Fibroblast of skin of right quadriceps (primary cell): ENCODE data around the gene CAMTA1.
"Not testable (repeated sequence)": the region's sequence is repeated elsewhere in the genome, so short reads cannot be mapped to it uniquely, and the experiment has no call there.

Experiments used
- DNase-seq: peaks from one replicate; pipeline ENCODE4 v3.0.0-alpha.2; 2013

The CAMTA1 gene

DNA sequence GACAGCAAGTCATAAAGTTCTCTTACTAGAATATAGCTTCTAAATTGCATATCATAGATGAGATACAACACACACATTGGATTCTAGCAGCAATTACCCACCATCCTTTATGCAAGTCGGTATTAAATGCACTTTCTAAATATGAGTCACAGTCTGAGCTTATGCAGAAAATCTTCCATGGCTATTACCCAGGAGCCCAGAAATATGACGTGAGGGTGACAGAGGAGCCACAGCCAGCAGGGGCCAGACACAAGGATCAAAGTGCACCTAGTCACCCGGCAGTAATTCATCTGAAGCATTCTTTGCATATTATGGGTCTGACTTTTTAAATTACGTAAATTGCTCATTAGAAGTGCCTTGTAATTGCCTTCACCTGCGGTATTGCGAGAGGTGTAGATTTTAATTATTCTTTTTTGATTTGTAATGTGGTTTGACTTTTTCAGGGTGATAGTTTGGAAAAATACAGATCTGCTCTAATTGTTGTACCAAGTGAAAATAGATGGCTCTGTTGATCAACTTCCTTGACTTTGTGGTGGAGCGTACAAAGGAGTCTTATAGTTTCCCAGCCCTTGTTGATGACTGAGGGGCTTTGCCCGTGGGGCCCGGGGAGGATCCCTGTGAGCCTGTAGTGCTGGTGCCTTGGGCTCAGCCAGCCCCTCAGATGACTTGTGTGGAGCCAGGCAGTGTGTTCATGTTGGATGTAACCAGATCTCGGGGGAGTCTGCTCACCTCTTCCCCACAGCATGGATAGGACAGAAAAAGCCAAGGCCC lies 515.8 kb downstream of the CAMTA1 start:
- peak; percentile 98 for DNase-seq

DNA sequence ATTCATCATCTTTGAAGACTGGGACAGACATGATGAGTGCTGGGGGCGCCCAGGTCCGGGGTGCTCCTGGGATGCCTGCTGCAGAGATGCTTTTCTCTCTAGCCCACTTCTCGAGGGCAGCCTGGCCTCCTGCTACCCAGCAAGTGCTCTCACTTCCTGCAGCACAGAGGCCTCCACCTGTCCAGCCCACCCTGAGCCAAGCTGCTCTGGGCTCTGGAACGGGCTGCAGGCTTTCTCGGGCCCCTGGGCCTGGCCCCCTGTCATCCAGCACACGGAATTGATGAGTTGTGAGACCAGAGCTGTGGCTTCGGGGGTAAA lies 516.4 kb downstream of the CAMTA1 start:
- DNase-seq: no peak

DNA sequence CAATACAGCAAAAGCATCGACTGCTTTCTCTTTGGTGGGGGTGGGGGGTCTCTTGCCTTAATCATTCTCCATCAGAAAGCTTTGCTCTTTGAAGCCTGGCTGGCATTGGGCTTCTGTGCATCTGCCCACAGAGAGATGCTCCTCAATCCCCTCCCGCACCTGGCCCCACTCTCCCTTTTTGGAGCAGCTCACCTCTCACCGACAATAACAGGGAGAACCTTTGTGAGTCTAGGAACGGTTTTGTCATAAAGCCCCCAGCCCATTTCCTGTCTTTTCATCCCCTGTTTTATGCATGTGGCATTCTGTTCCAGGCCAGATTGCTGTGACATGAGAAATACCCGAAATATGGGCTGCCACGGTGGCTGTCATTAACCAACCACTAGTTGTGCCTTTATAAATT lies 516.9 kb downstream of the CAMTA1 start:
- no peak for DNase-seq

DNA sequence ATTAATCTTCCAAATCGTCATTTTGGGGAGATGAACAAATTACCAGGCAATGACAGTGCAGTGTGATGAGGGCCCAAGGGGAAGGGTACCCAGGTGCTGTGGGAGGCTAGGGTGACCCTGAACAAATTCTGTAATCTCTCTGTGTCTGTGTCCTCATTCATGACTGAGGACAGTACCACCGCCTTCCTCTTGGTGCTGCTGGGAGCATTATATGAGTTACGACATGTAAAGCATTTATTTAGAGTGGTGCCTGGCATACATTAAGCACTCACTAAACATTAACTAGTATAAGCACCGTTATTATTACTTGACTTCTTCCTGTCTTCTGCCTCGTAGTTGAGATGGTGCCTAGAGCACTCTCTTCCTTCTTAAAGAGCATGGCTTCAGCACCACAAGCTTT lies 517.6 kb downstream of the CAMTA1 start:
- DNase-seq: peak; percentile 23

DNA sequence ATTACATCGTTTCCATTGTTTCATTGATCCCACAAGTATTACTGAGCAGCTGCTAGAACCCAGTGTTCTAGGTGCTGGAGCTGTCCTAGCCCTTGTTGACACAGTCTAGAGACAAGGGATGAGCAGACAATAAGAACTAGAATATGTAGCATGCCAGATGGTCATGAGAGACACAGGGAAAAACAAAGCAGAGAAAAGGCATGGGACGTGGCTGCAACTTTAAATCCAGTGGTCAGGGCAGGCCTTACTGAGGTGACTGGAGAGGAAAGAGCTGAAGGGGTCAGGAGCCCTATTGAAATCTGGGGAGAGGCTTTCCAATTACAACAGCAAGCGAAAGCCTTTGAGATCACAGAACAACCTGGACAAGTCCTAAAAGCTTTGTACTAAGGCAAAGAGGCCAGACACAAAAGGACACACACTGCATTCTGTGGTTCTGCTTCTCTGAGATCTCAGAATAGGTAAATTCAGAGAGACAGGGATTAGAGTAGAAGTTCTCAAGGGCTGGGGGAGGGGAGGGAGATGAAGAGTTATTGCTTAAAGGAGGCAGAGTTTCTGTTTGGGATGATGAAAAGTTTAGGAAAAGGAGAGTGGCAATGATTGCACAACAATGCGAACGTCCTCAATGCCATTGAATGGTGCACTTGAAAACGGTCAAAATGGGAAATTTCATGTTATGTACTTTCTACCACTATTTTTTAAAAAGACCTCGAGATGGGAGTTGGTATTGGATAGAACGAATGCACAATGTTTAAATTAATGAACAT lies 518.5 kb downstream of the CAMTA1 start:
- no peak for DNase-seq

DNA sequence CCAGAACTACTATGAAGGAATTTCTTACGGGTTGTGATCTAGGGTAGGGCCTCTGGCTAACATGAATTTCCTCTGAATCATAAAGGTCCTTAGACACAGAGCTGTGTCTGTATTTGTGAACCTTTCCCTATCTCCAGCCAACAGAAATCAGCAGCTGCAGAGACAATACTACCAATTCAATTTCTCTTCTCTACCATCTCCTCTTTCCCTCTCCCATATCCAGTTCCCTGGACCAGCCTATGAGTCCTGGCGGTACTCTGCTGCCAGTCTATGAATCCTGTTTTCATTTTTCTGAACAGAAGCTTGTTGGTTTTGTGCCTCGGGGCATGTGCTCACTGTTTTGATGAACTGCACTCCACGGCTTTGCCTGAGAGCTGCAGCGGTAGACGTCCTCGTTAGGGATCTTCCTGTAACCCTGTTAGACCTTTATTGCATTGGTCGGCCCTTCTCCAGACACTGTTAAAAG lies 527.9 kb downstream of the CAMTA1 start:
- DNase-seq: peak; percentile 44

DNA sequence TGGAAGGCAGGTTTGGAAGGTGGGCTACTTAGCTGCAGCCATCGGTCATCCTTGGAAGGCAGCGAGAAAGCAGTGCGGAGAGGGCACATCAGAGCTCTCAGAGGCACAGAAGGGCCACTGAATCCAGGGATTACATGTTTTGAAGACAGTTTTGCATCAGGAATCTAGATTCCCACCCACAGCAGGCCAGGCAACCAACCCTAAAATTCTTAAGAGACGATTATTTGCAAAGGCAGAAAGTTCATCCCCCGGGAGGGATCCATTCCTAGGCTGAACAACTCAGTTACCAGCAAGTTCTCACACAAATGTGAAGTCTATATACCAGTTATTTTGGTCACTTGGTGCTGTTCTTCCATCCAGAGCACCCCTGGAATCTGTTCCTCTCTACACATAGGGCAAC lies 528.6 kb downstream of the CAMTA1 start:
- DNase-seq: peak; percentile 42

DNA sequence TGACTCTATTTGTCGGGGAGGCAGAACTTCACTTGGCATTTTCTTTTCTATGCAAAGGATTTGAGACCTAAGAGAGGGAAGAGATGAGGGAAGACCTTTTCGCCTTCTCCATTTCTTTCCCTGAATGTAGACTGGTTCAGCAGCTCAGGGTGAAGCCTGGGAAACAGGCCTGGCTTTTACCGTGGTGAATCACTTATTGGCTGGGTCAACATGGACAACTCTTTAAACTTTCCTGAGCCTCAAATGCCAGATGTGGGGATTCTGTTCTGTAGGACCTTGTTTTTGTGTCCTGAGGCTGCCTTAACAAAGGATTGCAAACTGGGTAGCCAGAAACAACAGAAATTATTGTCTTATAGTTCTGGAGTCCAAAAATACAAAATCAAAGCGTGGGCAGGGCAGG lies 530.1 kb downstream of the CAMTA1 start:
- no peak for DNase-seq

DNA sequence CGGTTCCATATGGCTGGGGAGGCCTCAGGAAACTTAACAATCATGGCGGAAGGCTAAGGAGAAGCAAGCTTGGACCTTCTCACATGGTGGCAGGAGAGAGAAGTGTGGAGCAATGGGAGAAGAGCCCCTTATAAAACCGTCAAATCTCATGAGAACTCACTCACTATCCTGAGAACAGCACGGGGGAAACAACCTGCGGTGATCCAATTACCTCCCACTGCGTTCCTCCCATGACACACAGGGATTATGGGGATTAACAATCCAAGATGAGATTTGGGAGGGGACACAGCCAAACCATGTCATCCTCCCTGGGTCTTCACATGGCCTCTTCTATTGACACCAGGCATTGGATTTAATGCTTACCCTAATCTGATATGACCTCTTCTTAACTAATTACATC lies 530.7 kb downstream of the CAMTA1 start:
- DNase-seq: no peak

DNA sequence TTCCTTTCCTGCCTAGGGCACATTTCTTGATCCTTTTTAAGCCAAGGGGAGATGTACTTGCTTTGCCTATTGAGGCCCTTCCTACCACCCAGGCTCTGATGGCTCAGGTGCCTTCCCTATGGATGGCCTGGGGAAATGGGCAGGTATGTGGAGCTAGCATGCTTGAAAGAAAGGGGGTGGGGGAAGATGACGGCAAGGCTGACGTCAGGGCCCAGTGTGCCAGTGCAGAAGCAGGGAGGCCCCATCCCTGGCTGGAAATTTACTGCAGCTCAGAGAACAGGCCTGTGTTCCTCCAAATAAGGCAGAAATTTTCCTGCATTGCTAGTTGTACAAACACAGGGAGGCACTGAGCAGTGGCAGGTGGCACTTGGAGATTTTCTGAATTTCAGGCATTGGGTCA lies 532.6 kb downstream of the CAMTA1 start:
- DNase-seq: no peak

DNA sequence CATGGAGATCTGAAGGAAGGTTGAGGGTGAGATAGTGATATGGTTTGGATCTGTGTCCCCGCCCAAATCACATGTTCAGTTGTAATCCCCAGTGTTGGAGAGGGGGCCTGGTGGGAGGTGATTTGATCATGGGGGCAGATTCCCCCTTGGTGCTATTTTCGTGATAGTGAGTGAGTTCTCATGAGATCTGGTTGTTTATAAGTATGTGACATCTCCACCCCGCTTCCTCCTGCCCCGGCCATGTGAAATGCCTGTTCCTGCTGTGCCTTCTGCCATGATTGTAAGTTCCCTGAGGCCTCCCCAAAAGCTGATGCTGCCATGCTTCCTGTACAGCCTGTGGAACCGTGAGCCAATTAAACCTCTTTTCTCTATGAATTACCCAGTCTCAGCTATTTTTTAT lies 533.9 kb downstream of the CAMTA1 start:
- no peak for DNase-seq

DNA sequence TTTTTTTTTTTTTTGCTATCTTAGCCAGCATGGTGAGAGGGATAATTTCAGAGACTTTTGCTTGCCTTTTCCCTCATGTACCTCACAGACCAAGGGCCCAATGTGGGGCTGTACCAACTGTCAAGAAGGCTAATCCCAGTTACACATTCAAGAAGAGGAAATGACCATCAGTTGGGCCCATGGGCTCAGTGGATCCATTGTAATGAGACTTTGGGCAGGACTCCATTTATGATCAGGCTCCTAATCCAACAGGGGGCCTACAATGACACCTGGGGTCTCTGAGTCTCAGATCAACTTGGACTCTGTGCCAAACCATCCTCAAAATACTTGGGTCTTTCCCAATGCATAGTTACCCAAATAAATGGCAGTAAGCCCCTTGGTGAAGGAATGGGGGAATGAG lies 535.4 kb downstream of the CAMTA1 start:
- no peak for DNase-seq

DNA sequence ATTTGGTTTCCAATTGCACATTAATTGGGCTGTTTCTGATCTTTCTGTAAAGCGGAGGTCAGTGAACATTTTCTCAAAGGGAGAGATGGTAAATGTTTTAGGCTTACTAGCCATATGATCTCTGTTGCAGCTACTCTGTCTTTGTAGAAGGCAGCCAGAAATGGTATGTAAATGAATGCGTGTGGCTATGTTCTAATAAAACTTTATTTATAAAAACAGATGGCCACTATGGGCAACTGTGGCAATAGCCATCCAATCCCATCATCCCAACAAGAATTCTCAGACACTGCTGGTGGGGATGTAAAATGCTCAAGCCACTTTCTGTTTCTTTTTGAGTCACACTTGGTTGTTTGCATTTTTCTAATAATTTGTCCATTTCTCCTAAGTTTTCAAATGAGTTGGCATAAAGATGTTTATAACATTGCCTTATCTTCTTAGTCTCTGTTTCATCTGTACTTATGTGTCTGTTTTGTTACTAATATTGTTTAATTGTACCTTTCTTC lies 537.1 kb downstream of the CAMTA1 start:
- no peak for DNase-seq

DNA sequence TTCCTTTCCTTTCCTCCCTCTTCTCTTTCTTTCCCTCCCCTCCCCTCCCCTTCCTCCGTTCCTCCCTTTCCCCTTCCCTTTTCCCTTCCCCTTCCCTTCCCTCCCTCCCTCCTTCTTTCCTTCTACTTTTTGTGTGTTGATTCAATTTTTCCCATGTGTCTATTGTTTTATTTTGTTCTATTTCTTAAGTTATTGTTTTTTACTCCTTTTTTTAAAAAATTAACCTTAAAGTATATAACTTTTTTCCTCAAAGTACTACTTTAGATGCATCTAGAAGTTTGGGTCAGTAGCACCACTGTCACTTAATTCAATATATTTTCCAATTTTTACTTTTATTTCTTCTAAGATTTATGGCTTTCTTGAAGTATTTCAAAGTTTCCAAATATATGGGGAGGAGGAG lies 537.7 kb downstream of the CAMTA1 start:
- no peak for DNase-seq

DNA sequence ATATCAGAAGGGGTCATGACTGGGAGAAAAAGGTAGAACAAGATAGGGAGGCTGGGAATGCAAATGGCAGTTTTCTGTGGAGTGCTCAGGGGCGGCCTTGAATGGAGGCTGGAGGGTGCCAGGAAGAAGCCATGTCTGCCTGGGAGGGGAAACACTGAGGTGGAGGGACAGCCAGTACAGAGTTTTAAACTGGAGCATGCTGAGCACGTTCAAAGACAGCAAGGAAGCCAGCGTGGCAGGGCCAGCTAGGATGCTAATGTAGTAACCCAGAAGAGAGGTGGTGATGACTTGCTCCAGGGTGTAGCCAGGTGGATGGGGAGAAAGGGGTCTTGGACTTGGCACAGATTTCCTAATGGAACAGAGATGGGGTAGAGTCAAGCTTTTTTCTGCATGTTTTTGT lies 540.0 kb downstream of the CAMTA1 start:
- DNase-seq: no peak

DNA sequence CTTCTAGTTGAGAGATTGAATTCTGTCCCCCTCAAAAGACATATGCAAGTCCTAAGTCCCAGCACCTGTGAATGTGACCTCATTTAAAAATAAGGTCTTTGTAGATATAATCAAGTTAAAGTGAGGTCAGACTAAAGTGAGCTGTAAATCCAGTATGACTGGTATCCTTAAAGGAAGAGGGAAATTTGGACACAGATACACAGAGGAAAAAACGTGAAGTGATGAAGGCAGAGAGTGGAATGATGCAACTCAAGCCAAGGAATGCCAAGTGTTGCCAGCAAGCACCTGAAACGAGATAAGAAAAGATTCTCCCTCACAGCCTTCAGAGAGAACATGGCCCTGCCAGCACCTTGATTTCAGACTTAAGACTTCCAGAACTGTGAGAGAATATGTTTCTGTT lies 541.1 kb downstream of the CAMTA1 start:
- DNase-seq: no peak

DNA sequence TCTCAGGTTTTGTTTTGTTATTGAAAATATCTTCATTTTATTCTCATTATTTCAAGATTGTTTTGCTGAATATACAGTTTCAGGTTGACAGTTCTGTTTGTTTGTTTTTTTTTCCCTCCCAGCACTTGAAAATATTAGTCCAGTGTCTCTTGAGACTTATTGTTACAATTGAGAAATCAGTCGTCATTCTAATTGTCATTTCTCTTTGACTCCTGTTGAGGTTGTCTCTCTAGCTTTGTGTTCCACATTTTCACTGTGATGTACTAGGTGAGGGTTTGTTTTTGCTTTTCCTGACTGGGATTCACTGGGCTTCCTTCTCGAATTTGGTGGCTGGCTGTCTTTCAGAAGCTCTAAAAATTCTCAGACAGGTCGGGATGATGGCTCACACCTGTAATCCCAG lies 542.6 kb downstream of the CAMTA1 start:
- no peak for DNase-seq

DNA sequence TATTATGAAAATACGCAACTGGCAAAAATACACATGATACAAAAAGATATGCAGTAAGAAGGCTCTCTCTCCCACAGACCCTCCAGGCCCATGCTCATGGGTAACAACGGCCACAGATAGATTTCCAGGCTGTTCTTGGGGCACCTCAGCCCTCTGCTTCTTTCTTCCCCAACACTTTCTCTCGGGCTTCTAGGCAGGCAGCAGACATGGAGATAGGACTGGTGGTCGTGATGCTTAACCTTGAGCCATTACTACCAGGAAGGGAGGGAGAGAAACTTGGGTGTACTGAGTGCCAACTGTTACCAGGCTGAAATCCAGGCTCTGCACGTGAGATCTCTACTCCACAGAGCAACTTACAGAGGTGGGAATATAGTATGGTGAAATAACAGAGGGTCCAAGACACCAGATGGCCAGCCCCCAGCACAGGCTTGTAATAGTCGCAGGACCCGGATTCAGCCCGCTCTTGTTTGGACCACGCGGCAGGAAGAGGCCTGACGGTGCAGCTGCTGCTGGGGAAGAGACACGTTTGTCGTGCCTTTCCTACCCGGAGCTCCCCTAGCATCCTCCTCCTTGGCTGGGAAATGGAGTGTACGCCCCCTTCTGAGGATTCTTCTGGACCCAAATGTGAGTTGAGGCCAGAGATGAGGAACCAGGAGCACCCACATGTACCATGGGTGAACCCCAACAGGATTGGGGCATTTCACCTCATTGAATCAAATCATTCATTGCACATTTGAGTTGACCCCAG lies 544.8 kb downstream of the CAMTA1 start:
- DNase-seq: no peak

DNA sequence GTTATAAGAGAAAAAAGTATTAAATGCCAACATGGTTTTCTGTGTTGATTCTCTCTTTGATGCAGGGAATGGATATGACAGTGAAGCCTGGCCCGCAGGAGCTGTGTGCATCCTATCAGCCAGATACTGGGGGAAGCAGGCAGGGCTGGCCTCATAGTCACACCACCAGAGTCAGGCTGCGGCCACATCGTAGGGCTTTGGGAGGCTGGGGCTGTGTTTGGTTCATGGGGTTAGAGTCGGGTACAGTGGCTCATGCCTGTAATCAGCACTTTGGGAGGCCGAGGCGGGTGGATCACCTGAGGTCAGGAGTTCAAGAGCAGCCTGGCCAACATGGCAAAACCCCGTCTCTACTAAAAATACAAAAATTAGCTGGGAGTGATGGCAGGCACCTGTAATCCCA lies 545.5 kb downstream of the CAMTA1 start:
- not testable (repeated sequence) for DNase-seq

DNA sequence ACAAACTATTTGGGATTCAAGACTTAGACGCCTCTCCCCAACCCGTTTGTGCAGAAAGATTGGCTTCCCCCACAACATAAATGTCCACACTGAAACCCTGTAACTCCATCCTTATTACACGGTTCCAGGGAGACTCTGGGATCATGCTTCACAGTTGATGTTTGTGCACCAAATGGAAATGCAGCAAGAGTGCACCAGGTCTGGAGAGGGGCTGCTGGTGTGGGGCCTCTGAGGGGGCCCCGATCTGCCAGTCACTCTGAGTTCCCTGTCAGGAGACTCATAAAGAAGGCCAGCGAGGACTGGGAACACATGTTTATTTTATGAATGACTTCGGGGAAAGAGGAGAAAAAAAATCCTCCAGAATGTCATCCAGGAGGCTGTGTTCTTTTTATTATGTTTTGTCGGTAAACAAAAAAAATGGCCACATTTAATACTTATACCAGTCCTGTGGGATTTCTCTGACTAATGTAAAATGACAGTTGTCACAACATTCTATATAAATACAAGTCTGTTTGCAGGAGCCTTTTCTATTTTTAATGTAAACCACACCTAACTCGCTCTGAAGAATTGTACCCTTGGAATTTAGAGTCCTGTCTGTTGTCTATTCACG lies 546.8 kb downstream of the CAMTA1 start:
- DNase-seq: no peak

DNA sequence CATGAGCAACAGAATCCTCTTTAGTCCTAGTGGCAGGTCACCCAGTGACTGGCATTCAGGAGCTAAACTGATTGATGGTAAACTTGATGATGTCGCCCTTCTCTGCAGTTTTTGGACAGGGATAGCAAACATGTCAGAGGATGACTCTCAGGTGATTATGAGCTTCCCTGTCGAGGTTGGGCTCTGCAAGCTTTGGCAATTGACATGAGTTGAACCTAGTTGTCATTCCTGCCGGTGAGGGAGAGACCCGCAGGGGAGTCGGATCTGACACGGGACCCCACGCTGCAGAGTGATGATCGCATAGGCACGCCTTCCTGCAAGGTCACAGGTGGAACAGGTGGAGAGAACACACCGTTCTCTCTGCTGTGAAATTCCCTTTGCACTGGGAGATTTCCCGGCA lies 547.8 kb downstream of the CAMTA1 start:
- DNase-seq: no peak

DNA sequence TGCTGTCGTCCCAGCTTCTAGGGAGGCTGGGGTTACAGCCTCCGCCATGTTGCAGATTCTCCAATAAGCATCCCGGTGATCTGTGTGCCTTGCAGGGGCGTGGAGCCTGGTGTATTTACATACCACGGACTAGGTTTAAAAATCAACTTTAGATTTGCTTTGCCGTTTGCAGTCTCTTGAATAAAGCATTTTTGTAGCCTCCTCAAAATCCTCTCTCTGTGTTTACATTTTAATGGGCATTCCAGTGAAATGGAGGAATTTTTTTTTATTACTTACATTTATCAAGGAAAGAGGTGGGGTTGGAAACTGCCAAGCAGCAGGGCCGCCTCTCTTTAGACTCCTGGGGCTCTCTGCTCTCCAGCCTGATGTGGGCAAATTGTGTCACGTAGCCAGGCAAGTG lies 548.4 kb downstream of the CAMTA1 start:
- DNase-seq: peak; percentile 20

DNA sequence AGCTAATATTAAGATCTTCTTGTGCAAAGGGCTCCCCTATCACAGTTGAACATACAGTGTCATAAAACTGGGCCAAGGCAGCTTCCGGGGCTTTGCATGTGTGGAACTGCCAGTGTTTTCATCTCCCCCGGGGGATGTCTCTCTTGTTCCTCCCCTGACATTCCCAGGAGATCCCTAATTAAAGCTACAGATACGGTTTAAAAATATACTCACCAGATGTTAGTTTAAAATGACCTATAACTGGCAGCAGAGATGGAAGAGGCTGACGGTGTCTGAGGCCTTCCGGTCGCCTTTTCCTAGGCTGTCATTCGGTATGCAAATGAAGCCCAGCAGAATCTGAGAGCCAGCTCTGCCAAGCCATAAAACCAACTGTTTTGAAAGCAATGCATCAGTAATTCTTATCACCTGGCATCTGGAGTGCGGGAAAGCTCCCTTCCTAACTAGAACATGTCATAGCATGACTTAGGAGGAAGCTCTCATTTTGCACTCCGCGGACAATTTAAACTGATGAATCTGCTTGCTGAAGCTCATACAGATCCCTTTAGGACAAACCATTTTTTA lies 549.3 kb downstream of the CAMTA1 start:
- peak; percentile 56 for DNase-seq
